MM.1S (cell line): ENCODE data around the gene UGGT1.

Source experiments
- DNase-seq: peaks from one replicate; pipeline ENCODE4 v3.0.0-alpha.2; 2015
- H2AFZ ChIP-seq: fragments of 300-600 bp; sonication (generic); 2 replicates; pipeline ENCODE4 v1.6.0; 2016; ENCODE audit warnings: antibody characterized with exemption, low read length
- H3F3A ChIP-seq: fragments of 300-600 bp; sonication (generic); 2 replicates; pipeline ENCODE4 v1.6.1; 2016; ENCODE audit warnings: mild to moderate bottlenecking, antibody characterized with exemption, low read length, moderate library complexity, mixed read lengths; ENCODE audit not compliant: insufficient read depth
- H3K27ac ChIP-seq: fragments of 300-600 bp; sonication (generic); 2 replicates; pipeline ENCODE4 v1.5.1; 2016; ENCODE audit warnings: mild to moderate bottlenecking, low read length
- H3K27me3 ChIP-seq: fragments of 300-600 bp; sonication (generic); replicated peaks from 2 replicates; pipeline ENCODE4 v1.6.0; 2016; ENCODE audit warnings: low read length; ENCODE audit not compliant: insufficient read depth
- H3K36me3 ChIP-seq: fragments of 300-600 bp; sonication (generic); replicated peaks from 2 replicates; pipeline ENCODE4 v1.6.1; 2016; ENCODE audit warnings: mild to moderate bottlenecking, low read length, mixed read lengths; ENCODE audit not compliant: insufficient read depth
- H3K4me1 ChIP-seq: fragments of 300-600 bp; sonication (generic); 2 replicates; pipeline ENCODE4 v1.6.1; 2016; ENCODE audit warnings: low read length, mixed read lengths
- H3K4me2 ChIP-seq: fragments of 300-600 bp; sonication (generic); 2 replicates; pipeline ENCODE4 v1.6.0; 2016; ENCODE audit warnings: low read depth, low read length
- H3K4me3 ChIP-seq: fragments of 300-600 bp; sonication (generic); 2 replicates; pipeline ENCODE4 v1.5.1; 2016; ENCODE audit warnings: low read length, mixed read lengths
- H3K79me2 ChIP-seq: fragments of 300-600 bp; sonication (generic); 2 replicates; pipeline ENCODE4 v1.6.1; 2016; ENCODE audit warnings: mixed run types, low read length, mixed read lengths
- H3K9ac ChIP-seq: fragments of 300-600 bp; sonication (generic); 2 replicates; pipeline ENCODE4 v1.6.1; 2016; ENCODE audit warnings: low read length, mixed read lengths
- H3K9me2 ChIP-seq: fragments of 300-600 bp; sonication (generic); replicated peaks from 2 replicates; pipeline ENCODE4 v1.6.1; 2016; ENCODE audit warnings: mild to moderate bottlenecking, low read length, mixed read lengths; ENCODE audit not compliant: insufficient read depth
- H3K9me3 ChIP-seq: fragments of 300-600 bp; sonication (generic); replicated peaks from 2 replicates; pipeline ENCODE4 v1.6.1; 2016; ENCODE audit warnings: mild to moderate bottlenecking, low read length, mixed read lengths; ENCODE audit not compliant: insufficient read depth
- H4K20me1 ChIP-seq: fragments of 300-600 bp; sonication (generic); 2 replicates; pipeline ENCODE4 v1.6.1; 2016; ENCODE audit warnings: mild to moderate bottlenecking, low read length, moderate library complexity, mixed read lengths; ENCODE audit not compliant: insufficient read depth
- CTCF ChIP-seq: fragments of 300-600 bp; sonication (generic); IDR thresholded peaks from 2 replicates; pipeline ENCODE4 v1.5.1; 2016; ENCODE audit warnings: antibody characterized with exemption, low read length, mixed read lengths
- EZH2 ChIP-seq: fragments of 300-600 bp; sonication (generic); optimal IDR thresholded peaks from 2 replicates; pipeline ENCODE3; 2017; ENCODE audit warnings: low read depth, mild to moderate bottlenecking, antibody characterized with exemption, low read length, mixed read lengths
- EZH2phosphoT487 ChIP-seq: fragments of 300-600 bp; sonication (generic); IDR thresholded peaks from 2 replicates; pipeline ENCODE4 v1.6.1; 2018; ENCODE audit warnings: antibody characterized with exemption, low read length

The UGGT1 gene

GRCh38 chr2:128053331-128053730 is 37.7 kb upstream of the UGGT1 start:
- no peak overlapping the region for H2AFZ ChIP-seq
- H3K9me3 ChIP-seq: no peaks in the 10 kb centered on the region
- no peak overlapping the region for H3K27ac ChIP-seq
- no peaks in the 10 kb centered on the region for H3K36me3 ChIP-seq
- no peak overlapping the region for H3K4me3 ChIP-seq
- no peaks in the 10 kb centered on the region for H4K20me1 ChIP-seq
- no peaks in the 10 kb centered on the region for H3K9me2 ChIP-seq
- DNase-seq: no peak
- TF ChIP-seq CTCF (no peak), EZH2 (no peak), EZH2phosphoT487 (no peak)
- no peaks in the 10 kb centered on the region for H3K4me1 ChIP-seq
- no peaks in the 10 kb centered on the region for H3F3A ChIP-seq
- H3K27me3 ChIP-seq: no peaks in the 10 kb centered on the region
- no peak overlapping the region for H3K4me2 ChIP-seq
- H3K79me2 ChIP-seq: no peaks in the 10 kb centered on the region
- H3K9ac ChIP-seq: no peak overlapping the region

GRCh38 chr2:128054104-128054885 is 36.7 kb upstream of the UGGT1 start:
- H3K36me3 ChIP-seq: no peaks in the 10 kb centered on the region
- H3K4me1 ChIP-seq: no peaks in the 10 kb centered on the region
- no peak overlapping the region for H3K4me2 ChIP-seq
- no peak overlapping the region for H2AFZ ChIP-seq
- no peak overlapping the region for H3K4me3 ChIP-seq
- H3K79me2 ChIP-seq: no peaks in the 10 kb centered on the region
- no peak for TF ChIP-seq CTCF
- no peak for TF ChIP-seq EZH2phosphoT487
- no peak for TF ChIP-seq EZH2
- no peaks in the 10 kb centered on the region for H3K9me2 ChIP-seq
- H3F3A ChIP-seq: no peaks in the 10 kb centered on the region
- no peaks in the 10 kb centered on the region for H3K27me3 ChIP-seq
- H3K9me3 ChIP-seq: no peaks in the 10 kb centered on the region
- no peak overlapping the region for H3K27ac ChIP-seq
- H4K20me1 ChIP-seq: no peaks in the 10 kb centered on the region
- H3K9ac ChIP-seq: no peak overlapping the region
- DNase-seq: no peak

DNA sequence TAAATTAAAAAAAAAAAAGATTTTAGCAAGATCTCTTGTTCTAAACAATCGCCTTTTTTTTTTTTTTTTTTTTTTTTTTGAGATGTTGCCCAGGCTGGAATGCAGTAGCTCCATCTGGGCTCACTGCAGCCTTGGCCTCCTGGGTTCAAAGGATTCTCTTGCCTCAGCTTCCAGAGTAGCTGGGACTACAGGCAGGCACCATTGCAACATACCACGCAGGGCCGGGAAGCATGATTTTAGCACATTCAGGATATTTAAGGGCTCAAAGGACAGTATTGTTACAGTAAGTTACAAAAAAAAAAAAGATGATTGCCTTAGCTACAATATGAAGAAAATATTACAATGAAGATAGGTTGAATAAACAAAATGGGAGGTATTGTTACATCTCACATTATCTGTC is 33.7 kb upstream of the UGGT1 start:
- TF ChIP-seq EZH2: no peak
- no peak for TF ChIP-seq EZH2phosphoT487
- TF ChIP-seq CTCF: no peak
- no peak for DNase-seq

More for the DNA sequence above, 33.7 kb upstream of the UGGT1 start:
- no peaks in the 10 kb centered on the region for H3K79me2 ChIP-seq
- H3K27me3 ChIP-seq: no peaks in the 10 kb centered on the region
- no peaks in the 10 kb centered on the region for H3K9me2 ChIP-seq
- H3K4me1 ChIP-seq: no peaks in the 10 kb centered on the region
- H2AFZ ChIP-seq: no peak overlapping the region
- no peak overlapping the region for H3K9ac ChIP-seq
- no peaks in the 10 kb centered on the region for H3K36me3 ChIP-seq
- no peak overlapping the region for H3K4me2 ChIP-seq
- H3K27ac ChIP-seq: no peak overlapping the region
- no peak overlapping the region for H3K4me3 ChIP-seq
- H3F3A ChIP-seq: no peaks in the 10 kb centered on the region
- H3K9me3 ChIP-seq: no peaks in the 10 kb centered on the region
- H4K20me1 ChIP-seq: no peaks in the 10 kb centered on the region
